WTC11 (cell line): ENCODE measurements around the gene PTPRT.

Experiments used
- ESRRA ChIP-seq: sonication (generic); formaldehyde crosslinking; IDR thresholded peaks from 2 replicates; pipeline ENCODE4 v1.8.1; 2022; ENCODE audit warnings: mild to moderate bottlenecking, missing genetic modification reagents, borderline replicate concordance
- TF ChIP-seq, protein P1 (sequence below): fragments of 200-600 bp; IDR thresholded peaks from 2 replicates; pipeline ENCODE4 v1.8.0; 2022; ENCODE audit warnings: antibody characterized with exemption
- TF ChIP-seq, protein P2 (sequence below): fragments of 250-450 bp; sonication (Bioruptor Pico); IDR thresholded peaks from 2 replicates; pipeline ENCODE4 v1.9.0; 2021; ENCODE audit warnings: mild to moderate bottlenecking, borderline replicate concordance

DNA sequence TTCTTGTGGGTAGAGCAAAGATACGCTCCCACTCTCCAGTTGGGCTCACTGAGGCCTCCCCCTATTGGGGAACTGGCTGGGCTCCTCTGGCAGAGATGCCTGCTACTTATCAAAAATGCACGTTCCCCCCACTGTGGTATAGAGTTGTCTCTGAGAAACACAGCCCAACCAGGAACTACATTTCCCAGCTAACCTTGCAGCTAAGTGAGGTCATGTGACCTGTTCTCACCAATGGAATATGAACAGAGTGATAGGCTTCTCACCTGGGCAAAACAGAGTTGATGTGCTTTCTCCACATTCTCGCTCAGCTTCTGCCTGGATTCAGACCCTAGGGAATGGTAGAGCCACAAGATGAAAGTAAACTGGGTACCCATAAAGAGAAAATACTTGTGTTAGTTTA is 49.1 kb upstream of the PTPRT start:
- TF ChIP-seq, protein P1, sequence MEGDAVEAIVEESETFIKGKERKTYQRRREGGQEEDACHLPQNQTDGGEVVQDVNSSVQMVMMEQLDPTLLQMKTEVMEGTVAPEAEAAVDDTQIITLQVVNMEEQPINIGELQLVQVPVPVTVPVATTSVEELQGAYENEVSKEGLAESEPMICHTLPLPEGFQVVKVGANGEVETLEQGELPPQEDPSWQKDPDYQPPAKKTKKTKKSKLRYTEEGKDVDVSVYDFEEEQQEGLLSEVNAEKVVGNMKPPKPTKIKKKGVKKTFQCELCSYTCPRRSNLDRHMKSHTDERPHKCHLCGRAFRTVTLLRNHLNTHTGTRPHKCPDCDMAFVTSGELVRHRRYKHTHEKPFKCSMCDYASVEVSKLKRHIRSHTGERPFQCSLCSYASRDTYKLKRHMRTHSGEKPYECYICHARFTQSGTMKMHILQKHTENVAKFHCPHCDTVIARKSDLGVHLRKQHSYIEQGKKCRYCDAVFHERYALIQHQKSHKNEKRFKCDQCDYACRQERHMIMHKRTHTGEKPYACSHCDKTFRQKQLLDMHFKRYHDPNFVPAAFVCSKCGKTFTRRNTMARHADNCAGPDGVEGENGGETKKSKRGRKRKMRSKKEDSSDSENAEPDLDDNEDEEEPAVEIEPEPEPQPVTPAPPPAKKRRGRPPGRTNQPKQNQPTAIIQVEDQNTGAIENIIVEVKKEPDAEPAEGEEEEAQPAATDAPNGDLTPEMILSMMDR: no peak
- TF ChIP-seq, protein P2, sequence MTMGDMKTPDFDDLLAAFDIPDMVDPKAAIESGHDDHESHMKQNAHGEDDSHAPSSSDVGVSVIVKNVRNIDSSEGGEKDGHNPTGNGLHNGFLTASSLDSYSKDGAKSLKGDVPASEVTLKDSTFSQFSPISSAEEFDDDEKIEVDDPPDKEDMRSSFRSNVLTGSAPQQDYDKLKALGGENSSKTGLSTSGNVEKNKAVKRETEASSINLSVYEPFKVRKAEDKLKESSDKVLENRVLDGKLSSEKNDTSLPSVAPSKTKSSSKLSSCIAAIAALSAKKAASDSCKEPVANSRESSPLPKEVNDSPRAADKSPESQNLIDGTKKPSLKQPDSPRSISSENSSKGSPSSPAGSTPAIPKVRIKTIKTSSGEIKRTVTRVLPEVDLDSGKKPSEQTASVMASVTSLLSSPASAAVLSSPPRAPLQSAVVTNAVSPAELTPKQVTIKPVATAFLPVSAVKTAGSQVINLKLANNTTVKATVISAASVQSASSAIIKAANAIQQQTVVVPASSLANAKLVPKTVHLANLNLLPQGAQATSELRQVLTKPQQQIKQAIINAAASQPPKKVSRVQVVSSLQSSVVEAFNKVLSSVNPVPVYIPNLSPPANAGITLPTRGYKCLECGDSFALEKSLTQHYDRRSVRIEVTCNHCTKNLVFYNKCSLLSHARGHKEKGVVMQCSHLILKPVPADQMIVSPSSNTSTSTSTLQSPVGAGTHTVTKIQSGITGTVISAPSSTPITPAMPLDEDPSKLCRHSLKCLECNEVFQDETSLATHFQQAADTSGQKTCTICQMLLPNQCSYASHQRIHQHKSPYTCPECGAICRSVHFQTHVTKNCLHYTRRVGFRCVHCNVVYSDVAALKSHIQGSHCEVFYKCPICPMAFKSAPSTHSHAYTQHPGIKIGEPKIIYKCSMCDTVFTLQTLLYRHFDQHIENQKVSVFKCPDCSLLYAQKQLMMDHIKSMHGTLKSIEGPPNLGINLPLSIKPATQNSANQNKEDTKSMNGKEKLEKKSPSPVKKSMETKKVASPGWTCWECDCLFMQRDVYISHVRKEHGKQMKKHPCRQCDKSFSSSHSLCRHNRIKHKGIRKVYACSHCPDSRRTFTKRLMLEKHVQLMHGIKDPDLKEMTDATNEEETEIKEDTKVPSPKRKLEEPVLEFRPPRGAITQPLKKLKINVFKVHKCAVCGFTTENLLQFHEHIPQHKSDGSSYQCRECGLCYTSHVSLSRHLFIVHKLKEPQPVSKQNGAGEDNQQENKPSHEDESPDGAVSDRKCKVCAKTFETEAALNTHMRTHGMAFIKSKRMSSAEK (CRISPR knock-in tag): no peak
- no peak for TF ChIP-seq ESRRA
